Astrocyte (in vitro differentiated cells and primary cell): ENCODE results near the gene NXNL1. TPM values are rescaled to one million over a fixed set of nuclear protein-coding genes. Genes with fewer than 3 reads are reported as not detected.

Experiments used
- DNase-seq: peaks from one replicate; pipeline ENCODE4 v3.0.0-alpha.2; 2010; ENCODE audit warnings: low read depth
- FAIRE-seq: peaks from 2 replicates; lab custom pipeline; 2011; peaks lifted over from hg19 to GRCh38; lab: Jason Lieb, UNC
- H2AFZ ChIP-seq: 2 replicates; pipeline ENCODE4 v1.6.0; 2012; ENCODE audit warnings: low read depth, low read length, inconsistent platforms
- H3K27ac ChIP-seq: 2 replicates; pipeline ENCODE4 v1.5.1; 2011; ENCODE audit warnings: low read depth, low read length, inconsistent platforms
- H3K27me3 ChIP-seq: 2 replicates; pipeline ENCODE4 v1.6.0; 2011; ENCODE audit warnings: low read length, inconsistent platforms; ENCODE audit not compliant: insufficient read depth
- H3K36me3 ChIP-seq: 2 replicates; pipeline ENCODE4 v1.5.1; 2011; ENCODE audit warnings: low read length, inconsistent platforms; ENCODE audit not compliant: insufficient read depth
- H3K4me1 ChIP-seq: 2 replicates; pipeline ENCODE4 v1.5.1; 2011; ENCODE audit warnings: low read length, inconsistent platforms; ENCODE audit not compliant: insufficient read depth
- H3K4me2 ChIP-seq: 2 replicates; pipeline ENCODE4 v1.6.0; 2012; ENCODE audit warnings: low read length, inconsistent platforms
- H3K4me3 ChIP-seq: 2 replicates; pipeline ENCODE4 v1.5.1; 2011; ENCODE audit warnings: low read depth, mild to moderate bottlenecking, low read length, inconsistent platforms; ENCODE audit not compliant: insufficient read depth
- H3K79me2 ChIP-seq: 2 replicates; pipeline ENCODE4 v1.6.0; 2012; ENCODE audit warnings: mild to moderate bottlenecking, low read length, inconsistent platforms; ENCODE audit not compliant: insufficient read depth
- H3K9ac ChIP-seq: 2 replicates; pipeline ENCODE4 v1.6.0; 2012; ENCODE audit warnings: mild to moderate bottlenecking, low read length, inconsistent platforms
- H3K9me3 ChIP-seq: 2 replicates; pipeline ENCODE4 v1.5.1; 2012; ENCODE audit warnings: low read depth, mild to moderate bottlenecking, low read length, inconsistent platforms; ENCODE audit not compliant: insufficient read depth
- H4K20me1 ChIP-seq: 2 replicates; pipeline ENCODE4 v1.6.0; 2012; ENCODE audit warnings: low read length, inconsistent platforms; ENCODE audit not compliant: insufficient read depth
- H3K27ac Mint-ChIP-seq: one replicate; pipeline ENCODE4 v1.8.0; 2021; ENCODE audit warnings: mild to moderate bottlenecking, mixed read lengths; ENCODE audit not compliant: unreplicated experiment
- H3K27me3 Mint-ChIP-seq: one replicate; pipeline ENCODE4 v1.8.0; 2021; ENCODE audit warnings: low read depth, mixed read lengths; ENCODE audit not compliant: unreplicated experiment
- H3K36me3 Mint-ChIP-seq: one replicate; pipeline ENCODE4 v1.8.0; 2021; ENCODE audit warnings: low read depth, mixed read lengths; ENCODE audit not compliant: unreplicated experiment
- H3K4me1 Mint-ChIP-seq: one replicate; pipeline ENCODE4 v1.8.0; 2021; ENCODE audit warnings: low read depth, mixed read lengths; ENCODE audit not compliant: unreplicated experiment
- H3K4me3 Mint-ChIP-seq: one replicate; pipeline ENCODE4 v1.8.0; 2021; ENCODE audit warnings: mild to moderate bottlenecking, moderate library complexity, mixed read lengths; ENCODE audit not compliant: unreplicated experiment
- H3K9me3 Mint-ChIP-seq: one replicate; pipeline ENCODE4 v1.8.0; 2021; ENCODE audit warnings: mild to moderate bottlenecking, mixed read lengths; ENCODE audit not compliant: unreplicated experiment
- EZH2 ChIP-seq: IDR thresholded peaks from 2 replicates; pipeline ENCODE4 v1.6.1; 2012; ENCODE audit warnings: mild to moderate bottlenecking, low read length, inconsistent platforms; ENCODE audit not compliant: insufficient read depth
- total RNA-seq: library from RNA; stranded (reverse); gene quantifications from 2 replicates; pipeline ENCODE4 v1.2.1, GENCODE V29; 2021
- TF ChIP-seq, protein P1 (sequence below): IDR thresholded peaks from 2 replicates; pipeline ENCODE4 v1.5.1; 2011; ENCODE audit warnings: low read depth, mild to moderate bottlenecking, inconsistent platforms, low read length, moderate library complexity; ENCODE audit not compliant: insufficient read depth

The NXNL1 gene
- total RNA-seq, 1 donor from 2014 or later = not detected

DNA sequence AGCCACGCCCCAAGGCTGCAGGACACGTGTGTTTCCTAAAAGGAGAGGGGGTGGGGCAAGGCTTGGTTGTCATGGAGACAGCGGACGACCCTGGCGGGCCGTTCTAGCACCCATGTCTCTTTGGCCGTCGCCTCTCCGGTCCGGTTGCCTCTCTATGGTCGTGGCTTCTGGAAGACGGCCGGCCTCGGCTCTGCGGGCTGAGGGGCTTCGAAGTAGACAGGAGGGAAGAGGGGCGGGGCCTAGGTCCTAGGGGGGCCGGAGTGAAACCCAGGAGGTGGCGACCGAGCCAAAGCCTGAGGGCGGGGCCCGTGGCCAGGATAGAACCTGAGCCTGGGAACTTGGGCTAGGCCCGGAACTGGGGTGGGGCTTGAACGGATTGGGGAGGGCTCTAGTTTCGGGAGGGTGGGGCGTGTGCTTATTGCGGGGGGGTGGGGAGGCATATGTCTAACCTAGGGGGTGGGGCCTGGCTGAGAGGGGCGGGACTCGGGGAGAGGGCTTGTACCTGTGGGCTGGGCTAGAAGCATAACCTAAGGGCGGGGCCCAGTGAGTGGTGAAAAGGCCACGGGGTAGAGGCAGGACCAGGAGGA, 8.8 kb upstream of the NXNL1 start:
- H3K27ac Mint-ChIP-seq = peak overlapping the region; percentile 88
- no peak for TF ChIP-seq EZH2
- TF ChIP-seq, protein P1, sequence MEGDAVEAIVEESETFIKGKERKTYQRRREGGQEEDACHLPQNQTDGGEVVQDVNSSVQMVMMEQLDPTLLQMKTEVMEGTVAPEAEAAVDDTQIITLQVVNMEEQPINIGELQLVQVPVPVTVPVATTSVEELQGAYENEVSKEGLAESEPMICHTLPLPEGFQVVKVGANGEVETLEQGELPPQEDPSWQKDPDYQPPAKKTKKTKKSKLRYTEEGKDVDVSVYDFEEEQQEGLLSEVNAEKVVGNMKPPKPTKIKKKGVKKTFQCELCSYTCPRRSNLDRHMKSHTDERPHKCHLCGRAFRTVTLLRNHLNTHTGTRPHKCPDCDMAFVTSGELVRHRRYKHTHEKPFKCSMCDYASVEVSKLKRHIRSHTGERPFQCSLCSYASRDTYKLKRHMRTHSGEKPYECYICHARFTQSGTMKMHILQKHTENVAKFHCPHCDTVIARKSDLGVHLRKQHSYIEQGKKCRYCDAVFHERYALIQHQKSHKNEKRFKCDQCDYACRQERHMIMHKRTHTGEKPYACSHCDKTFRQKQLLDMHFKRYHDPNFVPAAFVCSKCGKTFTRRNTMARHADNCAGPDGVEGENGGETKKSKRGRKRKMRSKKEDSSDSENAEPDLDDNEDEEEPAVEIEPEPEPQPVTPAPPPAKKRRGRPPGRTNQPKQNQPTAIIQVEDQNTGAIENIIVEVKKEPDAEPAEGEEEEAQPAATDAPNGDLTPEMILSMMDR = no peak
- H3K4me2 ChIP-seq = peak overlapping the region; percentile 86

DNA sequence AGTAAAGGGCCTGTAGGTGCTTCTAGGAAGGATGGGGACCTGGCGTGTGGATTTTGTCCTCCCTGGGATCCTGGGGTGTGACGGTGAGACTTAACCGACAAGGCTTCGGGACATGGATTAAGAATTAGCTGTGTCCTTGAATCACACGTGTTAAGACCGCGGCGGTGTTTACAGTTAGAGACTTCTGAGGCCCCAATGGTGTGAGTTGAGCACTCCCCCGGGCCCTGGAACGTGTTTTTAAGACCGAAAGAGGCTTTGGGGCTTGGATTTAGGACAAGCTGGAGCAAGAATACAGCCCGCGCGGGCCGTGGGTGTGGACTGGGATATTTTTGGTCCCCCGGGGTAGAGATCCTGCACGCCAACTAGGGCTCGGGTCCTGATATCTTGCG, 8.4 kb upstream of the NXNL1 start:
- H3K36me3 Mint-ChIP-seq = peaks cover 3% of the 10 kb centered on the region
- H3K27ac Mint-ChIP-seq = peak overlapping the region; percentile 88
- peak overlapping the region; percentile 86 for H3K4me2 ChIP-seq
- H3K79me2 ChIP-seq = peaks cover 14% of the 10 kb centered on the region
- no peaks in the 10 kb centered on the region for H3K27me3 Mint-ChIP-seq
- DNase-seq (peak; percentile 8), FAIRE-seq (no peak)
- TF ChIP-seq, protein P1 = no peak
- no peak for TF ChIP-seq EZH2
- H3K27me3 ChIP-seq = no peaks in the 10 kb centered on the region
- H3K4me1 Mint-ChIP-seq = peaks cover 9% of the 10 kb centered on the region
- no peaks in the 10 kb centered on the region for H3K9me3 Mint-ChIP-seq
- H3K27ac ChIP-seq = peak overlapping the region; percentile 47
- H3K9me3 ChIP-seq = no peaks in the 10 kb centered on the region
- peaks cover 21% of the 10 kb centered on the region for H3K4me1 ChIP-seq
- no peaks in the 10 kb centered on the region for H3K36me3 ChIP-seq
- peak overlapping the region; percentile 90 for H3K4me3 Mint-ChIP-seq
- H3K4me3 ChIP-seq = peak overlapping the region; percentile 58
- H2AFZ ChIP-seq = peak overlapping the region; percentile 88
- H3K9ac ChIP-seq = peak overlapping the region; percentile 65
- peaks cover 10% of the 10 kb centered on the region for H4K20me1 ChIP-seq

More for the DNA sequence above, 8.8 kb upstream of the NXNL1 start:
- no peaks in the 10 kb centered on the region for H3K27me3 ChIP-seq
- peaks cover 9% of the 10 kb centered on the region for H3K4me1 Mint-ChIP-seq
- peak overlapping the region; percentile 58 for H3K4me3 ChIP-seq
- no peaks in the 10 kb centered on the region for H3K9me3 ChIP-seq
- H3K27ac ChIP-seq = peak overlapping the region; percentile 47
- peaks cover 21% of the 10 kb centered on the region for H3K4me1 ChIP-seq
- no peaks in the 10 kb centered on the region for H3K9me3 Mint-ChIP-seq
- H3K36me3 ChIP-seq = no peaks in the 10 kb centered on the region
- no peak for FAIRE-seq
- H4K20me1 ChIP-seq = peaks cover 10% of the 10 kb centered on the region
- H3K79me2 ChIP-seq = peaks cover 16% of the 10 kb centered on the region
- H2AFZ ChIP-seq = peak overlapping the region; percentile 89
- peak overlapping the region; percentile 90 for H3K4me3 Mint-ChIP-seq
- no peaks in the 10 kb centered on the region for H3K27me3 Mint-ChIP-seq
- peaks cover 4% of the 10 kb centered on the region for H3K36me3 Mint-ChIP-seq
- peak; percentile 88 for DNase-seq
- peak overlapping the region; percentile 65 for H3K9ac ChIP-seq
